Upper lobe of left lung (tissue), 6 donors: ENCODE results near the gene CBX3. TPM values are rescaled to one million over a fixed set of nuclear protein-coding genes. Genes with fewer than 3 reads are reported as not detected.
A peak's percentile ranks its signal among the peaks of the same experiment; 100 is the strongest.

ENCODE experiments used
- ATAC-seq, 2 donors: fragments of 200-7000 bp; cut with Tn5 transposase; one replicate each; pipeline ENCODE4 v1.9.1; 2022; ENCODE audit warnings: mild to moderate bottlenecking in 2 of 2, moderate library complexity in 2 of 2; ENCODE audit not compliant: low FRiP score in 2 of 2
- DNase-seq, 2 donors: peaks; one replicate each; pipeline ENCODE4 v3.0.0-alpha.2; 2019 to 2020
- H3K27ac ChIP-seq, 4 donors: fragments of 200-600 bp; sonication (generic); one replicate each; pipeline ENCODE4 v1.5.1; 2016 to 2019
- H3K27me3 ChIP-seq, 4 donors: fragments of 200-600 bp; sonication (generic); one replicate each; pipeline ENCODE4 v1.5.1; 2017 to 2019
- H3K36me3 ChIP-seq, 4 donors: fragments of 200-600 bp; sonication (generic); one replicate each; pipeline ENCODE4 v1.5.1; 2016 to 2019
- H3K4me1 ChIP-seq, 4 donors: fragments of 200-600 bp; sonication (generic); one replicate each; pipeline ENCODE4 v1.5.1; 2018 to 2019
- H3K4me3 ChIP-seq, 4 donors: fragments of 200-600 bp; sonication (generic); one replicate each; pipeline ENCODE4 v1.5.1; 2017 to 2019; ENCODE audit warnings: mild to moderate bottlenecking in 2 of 4, moderate library complexity in 1 of 4
- H3K9me3 ChIP-seq, 4 donors: fragments of 200-600 bp; sonication (generic); one replicate each; pipeline ENCODE4 v1.5.1; 2018 to 2019
- EP300 ChIP-seq, 4 donors: sonication (generic); formaldehyde crosslinking; IDR thresholded peaks; one replicate each; pipeline ENCODE4 v1.5.1; 2017; ENCODE audit warnings: antibody characterized with exemption in 4 of 4, control low read depth in 2 of 4
- POLR2A ChIP-seq, 4 donors: fragments of 450-650 bp; IDR thresholded peaks; one replicate each; pipeline ENCODE4 v1.5.1; 2016 to 2017; ENCODE audit warnings: antibody characterized with exemption in 4 of 4, mild to moderate bottlenecking in 2 of 4
- POLR2AphosphoS5 ChIP-seq, 2 donors: sonication (generic); formaldehyde crosslinking; IDR thresholded peaks; one replicate each; pipeline ENCODE4 v1.5.1; 2017; ENCODE audit warnings: antibody characterized with exemption in 2 of 2
- WGBS, 2 donors: methylation state at CpG; one replicate each; pipeline ENCODE4 v1.1.5; 2017 to 2018; 5-methylcytosine and 5-hydroxymethylcytosine counted together
- total RNA-seq, 6 donors: library from RNA; depleted of rRNA in 4 of 6; stranded (reverse); fragments of >200 nt in 4 of 6; gene quantifications; one replicate each; pipeline versions ENCODE4 v1.1.0 to v1.2.1, GENCODE V29; 2016 to 2021
- TF ChIP-seq, protein P1 (sequence below), 6 experiments: fragments of 450-650 bp in 4 of 6; fragments of 200-600 bp in 2 of 6; sonication (generic) in 2 of 6; IDR thresholded peaks; one replicate each; pipeline ENCODE4 v1.5.1; 2016 to 2019; ENCODE audit warnings: antibody characterized with exemption in 6 of 6
- donor health status: DM: no; HTN: no; CAD: no; lungs with moderate emphysema.
- donor health status: DM: no; HTN: yes; CAD: no; lungs with severe emphysema.

The CBX3 gene
- total RNA-seq, 6 donors from 2014 or later, result 59.0 to 116 (median 89.8) TPM

DNA sequence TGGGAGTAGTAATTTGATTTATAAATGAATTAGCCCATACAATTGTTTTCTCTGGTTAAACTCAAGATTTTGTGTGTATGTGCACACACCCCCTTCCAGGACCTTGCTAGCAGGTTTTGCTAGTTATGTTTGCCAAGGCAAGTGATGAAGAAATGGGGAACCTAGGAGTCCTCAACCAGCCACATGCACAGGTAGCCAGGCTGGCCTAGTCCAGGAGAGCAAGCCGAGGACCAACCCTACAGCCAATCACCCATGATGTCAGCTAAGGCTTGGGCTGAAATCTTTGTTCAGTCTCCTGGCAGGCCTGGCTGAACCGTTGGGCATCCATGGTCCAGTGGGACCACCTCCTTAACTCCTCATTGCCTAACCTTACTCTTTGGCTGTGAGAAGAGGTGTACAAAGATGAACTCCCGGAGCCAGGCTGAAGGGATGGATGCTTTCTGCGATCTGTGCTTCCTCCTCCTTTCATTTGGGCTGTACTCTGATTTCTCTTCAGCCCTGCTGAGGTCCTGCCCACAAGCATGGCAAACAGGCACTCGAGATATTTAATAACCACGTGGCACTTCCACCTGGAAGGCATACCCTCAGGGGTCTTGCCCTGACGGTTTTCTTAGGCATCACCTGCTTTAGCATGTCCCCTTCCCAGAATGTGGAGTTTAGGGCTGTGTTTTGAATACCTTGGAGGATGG lies 23.1 kb upstream of the CBX3 start:
- H3K27ac ChIP-seq, result no peak overlapping the region
- 79 to 88% methylated on average over 6 to 7 of the region's 7 CpGs for WGBS, 2 donors
- no peaks in the 10 kb centered on the region for H3K27me3 ChIP-seq
- no peak for TF ChIP-seq POLR2A (IDR thresholded peaks at IDR 0.05)
- TF ChIP-seq EP300 (IDR thresholded peaks at IDR 0.05), result no peak
- TF ChIP-seq POLR2AphosphoS5 (IDR thresholded peaks at IDR 0.05), result no peak
- TF ChIP-seq, protein P1, sequence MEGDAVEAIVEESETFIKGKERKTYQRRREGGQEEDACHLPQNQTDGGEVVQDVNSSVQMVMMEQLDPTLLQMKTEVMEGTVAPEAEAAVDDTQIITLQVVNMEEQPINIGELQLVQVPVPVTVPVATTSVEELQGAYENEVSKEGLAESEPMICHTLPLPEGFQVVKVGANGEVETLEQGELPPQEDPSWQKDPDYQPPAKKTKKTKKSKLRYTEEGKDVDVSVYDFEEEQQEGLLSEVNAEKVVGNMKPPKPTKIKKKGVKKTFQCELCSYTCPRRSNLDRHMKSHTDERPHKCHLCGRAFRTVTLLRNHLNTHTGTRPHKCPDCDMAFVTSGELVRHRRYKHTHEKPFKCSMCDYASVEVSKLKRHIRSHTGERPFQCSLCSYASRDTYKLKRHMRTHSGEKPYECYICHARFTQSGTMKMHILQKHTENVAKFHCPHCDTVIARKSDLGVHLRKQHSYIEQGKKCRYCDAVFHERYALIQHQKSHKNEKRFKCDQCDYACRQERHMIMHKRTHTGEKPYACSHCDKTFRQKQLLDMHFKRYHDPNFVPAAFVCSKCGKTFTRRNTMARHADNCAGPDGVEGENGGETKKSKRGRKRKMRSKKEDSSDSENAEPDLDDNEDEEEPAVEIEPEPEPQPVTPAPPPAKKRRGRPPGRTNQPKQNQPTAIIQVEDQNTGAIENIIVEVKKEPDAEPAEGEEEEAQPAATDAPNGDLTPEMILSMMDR (IDR thresholded peaks at IDR 0.05), result no peak
- H3K4me3 ChIP-seq, result no peak overlapping the region
- no peaks in the 10 kb centered on the region for H3K9me3 ChIP-seq
- no peaks in the 10 kb centered on the region for H3K36me3 ChIP-seq
- H3K4me1 ChIP-seq, result peaks cover 0 to 36% (median 7%) of the 10 kb centered on the region in 4 donors
- ATAC-seq (peak; percentile 19 to 32), DNase-seq (no peak)

DNA sequence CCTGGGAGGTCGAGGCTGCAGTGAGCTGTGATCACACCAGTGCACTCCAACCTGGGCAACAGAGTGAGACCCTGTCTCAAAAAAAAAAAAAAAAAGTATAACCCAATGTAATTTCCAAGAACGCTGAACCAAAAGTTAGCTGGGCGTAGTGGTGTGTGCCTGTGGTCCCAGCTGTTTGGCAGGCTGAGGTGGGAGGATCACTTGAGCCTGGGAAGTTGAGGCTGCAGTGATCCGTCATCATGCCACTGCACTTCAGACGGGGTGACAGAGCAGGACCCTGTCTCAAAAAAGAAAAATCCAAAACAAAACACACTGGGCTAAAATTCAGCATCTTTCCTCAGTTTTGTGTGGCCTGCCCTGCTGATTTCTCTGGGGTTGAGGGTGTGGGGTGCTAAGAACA lies 22.1 kb upstream of the CBX3 start:
- 81 to 83% methylated on average over 5 of the region's 5 CpGs for WGBS, 2 donors
- no peak overlapping the region for H3K27ac ChIP-seq
- H3K36me3 ChIP-seq, result peaks cover 0 to 7% (median 0%) of the 10 kb centered on the region in 4 donors
- ATAC-seq (no peak), DNase-seq (no peak)
- TF ChIP-seq POLR2AphosphoS5 (IDR thresholded peaks at IDR 0.05) (no peak), POLR2A (IDR thresholded peaks at IDR 0.05) (no peak), EP300 (IDR thresholded peaks at IDR 0.05) (no peak)
- TF ChIP-seq, protein P1 (IDR thresholded peaks at IDR 0.05), result no peak
- no peaks in the 10 kb centered on the region for H3K27me3 ChIP-seq
- H3K9me3 ChIP-seq, result no peaks in the 10 kb centered on the region
- H3K4me1 ChIP-seq, result peaks cover 0 to 42% (median 5%) of the 10 kb centered on the region in 4 donors
- H3K4me3 ChIP-seq, result no peak overlapping the region

DNA sequence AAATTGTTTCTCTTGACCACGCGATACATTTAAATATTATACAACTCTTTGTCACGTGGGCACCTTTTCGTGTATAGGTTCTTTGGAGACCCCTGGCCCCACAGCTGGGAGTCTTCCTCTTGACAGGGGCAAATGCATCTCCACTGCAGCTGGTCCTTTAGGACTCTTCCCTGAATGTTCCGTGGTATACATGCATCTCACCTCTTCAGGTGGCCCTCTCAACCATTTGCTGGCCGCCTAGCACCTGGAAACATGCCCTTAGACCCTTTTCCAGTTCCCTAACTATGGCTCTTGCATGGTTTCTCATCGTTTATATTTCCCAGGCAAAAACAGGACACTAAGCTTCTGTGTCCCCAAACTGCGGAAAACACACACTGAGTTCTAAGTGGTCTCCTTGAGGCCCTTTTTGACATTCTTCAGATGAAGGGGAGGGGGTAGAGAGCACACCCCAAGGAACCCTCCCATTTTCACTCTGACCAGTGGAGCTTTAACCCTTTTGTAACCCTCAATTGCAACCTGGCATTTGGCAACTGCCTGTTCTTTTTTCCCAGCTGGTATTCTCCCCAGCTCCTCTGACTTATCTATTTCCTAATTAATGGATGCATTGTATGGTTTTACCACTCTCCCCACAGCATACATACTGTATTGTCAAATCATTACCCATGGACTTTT lies 21.6 kb upstream of the CBX3 start:
- Histone ChIP-seq H3K27me3 (no peaks in the 10 kb centered on the region), H3K27ac (no peak overlapping the region), H3K36me3 (peaks cover 0 to 12% (median under 1%) of the 10 kb centered on the region in 4 donors), H3K9me3 (no peaks in the 10 kb centered on the region), H3K4me1 (peaks cover 0 to 42% (median 5%) of the 10 kb centered on the region in 4 donors), H3K4me3 (no peak overlapping the region)
- DNase-seq (no peak), ATAC-seq (peak; percentile 4 to 72)
- WGBS, 2 donors, result 46 to 56% methylated on average over 8 of the region's 8 CpGs
- no peak for TF ChIP-seq POLR2AphosphoS5 (IDR thresholded peaks at IDR 0.05)
- no peak for TF ChIP-seq POLR2A (IDR thresholded peaks at IDR 0.05)
- TF ChIP-seq EP300 (IDR thresholded peaks at IDR 0.05), result no peak
- TF ChIP-seq, protein P1 (IDR thresholded peaks at IDR 0.05), result no peak

DNA sequence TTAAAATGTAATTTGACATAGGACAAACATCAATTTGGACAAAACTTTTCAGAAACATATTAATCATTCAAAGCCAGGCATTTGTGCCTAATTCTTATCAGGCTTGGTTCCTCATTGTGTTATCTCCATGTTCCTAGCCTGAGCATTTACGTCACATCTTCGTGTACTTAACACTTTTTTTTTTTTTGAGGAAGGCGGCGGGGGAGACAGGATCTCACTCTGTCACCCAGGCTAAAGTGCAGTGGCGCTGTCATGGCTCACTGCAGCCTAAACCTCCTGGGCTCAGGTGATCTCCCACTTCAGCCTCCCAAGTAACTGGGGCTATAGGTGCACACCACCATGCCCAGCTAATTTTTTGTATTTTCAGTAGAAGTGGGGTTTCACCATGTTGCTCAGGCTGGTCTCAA lies 20.8 kb upstream of the CBX3 start:
- Histone ChIP-seq H3K27ac (peak overlapping the region in 1 of 4 donors; percentile 6), H3K9me3 (no peaks in the 10 kb centered on the region), H3K4me1 (peaks cover 0 to 42% (median 6%) of the 10 kb centered on the region in 4 donors), H3K4me3 (no peak overlapping the region), H3K27me3 (no peaks in the 10 kb centered on the region), H3K36me3 (peaks cover 0 to 14% (median 1%) of the 10 kb centered on the region in 4 donors)
- TF ChIP-seq, protein P1 (IDR thresholded peaks at IDR 0.05), result no peak
- TF ChIP-seq POLR2AphosphoS5 (IDR thresholded peaks at IDR 0.05) (no peak), EP300 (IDR thresholded peaks at IDR 0.05) (no peak), POLR2A (IDR thresholded peaks at IDR 0.05) (no peak)
- 29 to 39% methylated on average over 5 of the region's 5 CpGs for whole genome bisulfite sequencing, 2 donors
- DNase-seq (no peak), ATAC-seq (peak in 1 of 2 donors; percentile 75)
